Progenitor cell of endocrine pancreas (in vitro differentiated cells): ENCODE data around the gene TMEM252. TPM values are rescaled to one million over a fixed set of nuclear protein-coding genes. Genes with fewer than 3 reads are reported as not detected.

ENCODE experiments used
- DNase-seq: peaks from one replicate; pipeline ENCODE4 v3.0.0; 2021; ENCODE audit warnings: low spot score; ENCODE audit not compliant: unreplicated experiment
- H3K27ac Mint-ChIP-seq: 2 replicates; pipeline ENCODE4 v1.8.0; 2021; ENCODE audit warnings: mild to moderate bottlenecking, moderate library complexity, mixed read lengths
- H3K27me3 Mint-ChIP-seq: 2 replicates; pipeline ENCODE4 v1.8.0; 2021; ENCODE audit warnings: mixed read lengths
- H3K36me3 Mint-ChIP-seq: 2 replicates; pipeline ENCODE4 v1.8.0; 2022; ENCODE audit warnings: mixed read lengths; ENCODE audit not compliant: insufficient read depth
- H3K4me1 Mint-ChIP-seq: 2 replicates; pipeline ENCODE4 v1.8.0; 2021; ENCODE audit warnings: low read depth, mixed read lengths
- H3K4me3 Mint-ChIP-seq: 2 replicates; pipeline ENCODE4 v1.8.0; 2021; ENCODE audit warnings: low read depth, mild to moderate bottlenecking, moderate library complexity, mixed read lengths
- H3K9me3 Mint-ChIP-seq: 2 replicates; pipeline ENCODE4 v1.8.0; 2021; ENCODE audit warnings: low read depth, mixed read lengths
- CTCF ChIP-seq: fragments of 200-600 bp; sonication (generic); IDR thresholded peaks from one replicate; pipeline ENCODE4 v1.5.0; 2021; ENCODE audit warnings: antibody characterized with exemption, mild to moderate bottlenecking; ENCODE audit not compliant: unreplicated experiment
- total RNA-seq: library from RNA; stranded (reverse); gene quantifications from 2 replicates; pipeline ENCODE4 v1.2.1, GENCODE V29; 2021

TMEM252 gene
- total RNA-seq, 1 donor from 2014 or later, result not detected

GRCh38 chr9:68548241-68548640, 7.6 kb upstream of the TMEM252 start:
- TF ChIP-seq CTCF, result no peak
- no peak for DNase-seq
- peaks cover 22% of the 10 kb centered on the region for H3K27me3 Mint-ChIP-seq

DNA sequence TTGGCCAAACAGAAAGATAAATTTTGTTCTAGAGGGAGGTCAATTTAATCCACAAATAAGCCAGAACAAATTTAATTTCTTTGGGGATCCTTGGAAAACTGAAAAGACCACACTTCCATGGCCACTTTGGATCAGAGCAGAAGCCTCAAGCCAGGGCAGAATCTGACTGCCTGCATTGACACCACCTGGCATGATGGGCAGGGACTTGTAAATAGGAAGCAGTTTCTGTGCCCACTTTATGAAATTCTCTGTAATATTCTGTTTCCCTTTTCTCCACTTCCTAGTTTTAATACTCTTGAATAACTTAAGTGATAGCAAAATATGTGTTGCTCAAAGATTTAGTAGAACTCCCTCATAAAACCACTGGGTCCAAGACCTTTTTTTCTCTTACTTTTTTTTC, 6.7 kb upstream of the TMEM252 start:
- Mint-ChIP-seq H3K36me3 (no peaks in the 10 kb centered on the region), H3K4me3 (no peak overlapping the region), H3K9me3 (no peaks in the 10 kb centered on the region), H3K27me3 (peaks cover 19% of the 10 kb centered on the region), H3K27ac (no peak overlapping the region), H3K4me1 (no peaks in the 10 kb centered on the region)
- no peak for DNase-seq
- TF ChIP-seq CTCF, result no peak

More at GRCh38 chr9:68548241-68548640, 7.6 kb upstream of the TMEM252 start:
- Mint-ChIP-seq H3K36me3 (no peaks in the 10 kb centered on the region), H3K9me3 (no peaks in the 10 kb centered on the region), H3K4me3 (no peak overlapping the region), H3K4me1 (no peaks in the 10 kb centered on the region), H3K27ac (no peak overlapping the region)

DNA sequence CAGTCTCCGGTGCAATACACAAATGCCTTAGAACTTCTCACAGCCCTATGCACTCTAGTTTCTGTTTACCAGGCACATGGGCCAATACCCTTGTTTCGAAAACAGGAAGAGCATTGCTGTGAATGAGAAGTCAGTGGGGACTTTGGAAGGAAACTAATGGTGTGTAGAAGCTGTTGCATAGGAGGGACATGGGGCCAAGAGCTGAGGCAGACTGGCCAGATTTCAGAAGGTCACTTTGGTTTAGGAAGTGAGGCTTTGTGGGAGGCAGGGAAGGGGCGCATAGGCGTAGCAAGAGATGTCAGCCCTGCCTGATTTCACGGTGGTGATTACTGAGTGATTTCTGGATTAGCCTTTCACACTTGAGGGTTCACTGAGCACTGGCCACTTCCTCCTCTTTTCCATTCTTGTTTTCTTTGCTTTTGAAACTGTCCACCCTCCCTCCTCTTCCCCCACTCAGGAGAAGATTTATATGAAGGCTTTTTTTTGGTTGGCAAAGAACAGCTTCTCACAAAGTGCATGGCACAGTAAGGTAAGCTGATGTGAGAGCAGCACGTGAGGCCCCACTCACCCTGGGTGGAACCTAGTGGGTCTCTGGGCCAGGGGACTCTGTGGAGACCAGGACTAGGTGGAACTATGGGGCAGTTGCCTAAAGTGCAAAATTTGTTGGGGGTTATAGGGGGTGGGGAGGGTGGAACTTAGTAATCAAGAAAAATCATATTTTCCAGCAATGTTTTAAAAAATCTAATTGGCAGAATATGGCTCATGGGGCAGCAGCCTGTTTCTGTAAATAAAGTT, 6.1 kb upstream of the TMEM252 start:
- no peak for TF ChIP-seq CTCF
- no peak overlapping the region for H3K4me3 Mint-ChIP-seq
- no peak for DNase-seq
- no peaks in the 10 kb centered on the region for H3K36me3 Mint-ChIP-seq
- H3K27me3 Mint-ChIP-seq, result peaks cover 21% of the 10 kb centered on the region
- no peaks in the 10 kb centered on the region for H3K9me3 Mint-ChIP-seq
- H3K27ac Mint-ChIP-seq, result no peak overlapping the region
- H3K4me1 Mint-ChIP-seq, result no peaks in the 10 kb centered on the region

DNA sequence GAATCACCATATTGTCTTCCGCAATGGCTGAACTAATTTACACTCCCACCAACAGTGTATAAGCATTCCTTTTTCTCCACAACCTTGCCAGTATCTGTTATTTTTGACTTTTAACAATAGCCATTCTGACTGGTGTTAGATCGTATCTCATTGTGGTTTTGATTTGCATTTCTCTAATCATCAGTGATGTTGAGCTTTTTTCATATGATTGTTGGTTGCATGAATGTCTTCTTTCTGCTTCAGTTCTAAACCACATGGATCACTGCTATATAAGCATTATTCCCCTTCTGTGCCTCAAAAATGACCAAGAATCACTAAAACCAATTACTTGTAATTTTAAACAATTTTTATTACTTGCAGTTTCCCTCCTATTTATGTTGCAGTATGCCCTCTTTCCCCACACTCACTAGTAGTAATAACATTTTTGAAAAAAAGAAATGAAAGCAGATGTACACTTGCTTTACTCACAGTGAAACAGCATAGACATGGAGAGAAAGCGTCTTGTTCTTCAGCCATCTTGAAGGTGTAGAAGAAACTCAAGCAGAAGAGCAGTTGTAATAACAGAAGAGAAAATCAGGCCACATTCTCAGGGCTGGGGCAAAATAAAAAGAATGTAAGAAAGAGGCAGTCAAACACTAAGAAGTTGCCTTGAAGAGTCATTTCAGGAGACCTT, 4.5 kb upstream of the TMEM252 start:
- no peak overlapping the region for H3K27ac Mint-ChIP-seq
- TF ChIP-seq CTCF, result no peak
- no peaks in the 10 kb centered on the region for H3K4me1 Mint-ChIP-seq
- peaks cover 27% of the 10 kb centered on the region for H3K27me3 Mint-ChIP-seq
- H3K36me3 Mint-ChIP-seq, result no peaks in the 10 kb centered on the region
- H3K9me3 Mint-ChIP-seq, result no peaks in the 10 kb centered on the region
- H3K4me3 Mint-ChIP-seq, result no peak overlapping the region
- DNase-seq, result no peak

GRCh38 chr9:68541568-68541967, 885 bp upstream of the TMEM252 start:
- H3K4me3 Mint-ChIP-seq, result no peak overlapping the region
- H3K27ac Mint-ChIP-seq, result no peak overlapping the region
- H3K4me1 Mint-ChIP-seq, result no peaks in the 10 kb centered on the region
- H3K27me3 Mint-ChIP-seq, result peaks cover 28% of the 10 kb centered on the region
- TF ChIP-seq CTCF, result no peak
- H3K9me3 Mint-ChIP-seq, result no peaks in the 10 kb centered on the region
- no peak for DNase-seq
- no peaks in the 10 kb centered on the region for H3K36me3 Mint-ChIP-seq
